CD8-positive, alpha-beta memory T cell (primary cell): Measurements from ENCODE around the gene FAT1. TPM values are rescaled to one million over a fixed set of nuclear protein-coding genes. Genes with fewer than 3 reads are reported as not detected.
"Not testable (repeated sequence)": the region's sequence is repeated elsewhere in the genome, so short reads cannot be mapped to it uniquely, and the experiment has no call there.

Source experiments
- CTCF ChIA-PET: fragments of 350-600 bp; sonication (Branson Sonifier 250); formaldehyde crosslinking; loops from one replicate; lab custom pipeline; 2021; ENCODE audit warnings: antibody characterized with exemption; lab: Charles Lee
- POLR2A ChIA-PET: fragments of 350-600 bp; sonication (Branson Sonifier 250); formaldehyde crosslinking; loops from one replicate; lab custom pipeline; 2021; ENCODE audit warnings: antibody characterized with exemption; lab: Charles Lee
- DNase-seq, 5 donors: peaks; one replicate each; pipeline versions ENCODE4 v3.0.0 to v3.0.0-alpha.2; 2020 to 2022; ENCODE audit warnings: mixed read lengths in 1 of 5
- H3K27ac ChIP-seq: one replicate; pipeline ENCODE4 v1.7.0; 2013; ENCODE audit warnings: low read depth, mild to moderate bottlenecking, low read length, moderate library complexity
- H3K27me3 ChIP-seq: 2 replicates; pipeline ENCODE4 v1.7.0; 2013; ENCODE audit warnings: low read length, mild to moderate bottlenecking; ENCODE audit not compliant: insufficient read depth, poor library complexity, severe bottlenecking
- H3K36me3 ChIP-seq: 2 replicates; pipeline ENCODE4 v1.7.0; 2013; ENCODE audit warnings: mild to moderate bottlenecking, low read length, moderate library complexity; ENCODE audit not compliant: insufficient read depth
- H3K4me1 ChIP-seq: 2 replicates; pipeline ENCODE4 v1.7.0; 2013; ENCODE audit warnings: mild to moderate bottlenecking, low read length, moderate library complexity; ENCODE audit not compliant: insufficient read depth
- H3K4me3 ChIP-seq: 2 replicates; pipeline ENCODE4 v1.7.0; 2013; ENCODE audit warnings: mild to moderate bottlenecking, low read length
- H3K9me3 ChIP-seq: 2 replicates; pipeline ENCODE4 v1.7.0; 2013; ENCODE audit warnings: mild to moderate bottlenecking, low read length
- H3K27ac Mint-ChIP-seq, 8 donors: one replicate each; pipeline ENCODE4 v1.8.0; 2020 to 2021; ENCODE audit warnings: mixed read lengths in 8 of 8, mild to moderate bottlenecking in 6 of 8, inconsistent platforms in 3 of 8, moderate library complexity in 3 of 8
- H3K27me3 Mint-ChIP-seq, 2 donors: one replicate each; pipeline ENCODE4 v1.8.0; 2020 to 2021; ENCODE audit warnings: mixed read lengths in 2 of 2, mild to moderate bottlenecking in 1 of 2, moderate library complexity in 1 of 2
- H3K36me3 Mint-ChIP-seq, 3 donors: one replicate each; pipeline ENCODE4 v1.8.0; 2020 to 2021; ENCODE audit warnings: mixed read lengths in 3 of 3, inconsistent platforms in 1 of 3, mild to moderate bottlenecking in 1 of 3
- H3K4me1 Mint-ChIP-seq, 3 donors: one replicate each; pipeline ENCODE4 v1.8.0; 2020 to 2021; ENCODE audit warnings: mixed read lengths in 3 of 3, inconsistent platforms in 1 of 3, mild to moderate bottlenecking in 1 of 3
- H3K4me3 Mint-ChIP-seq, 7 donors: one replicate each; pipeline ENCODE4 v1.8.0; 2020 to 2021; ENCODE audit warnings: mixed read lengths in 7 of 7, mild to moderate bottlenecking in 6 of 7, moderate library complexity in 4 of 7, inconsistent platforms in 2 of 7
- H3K9me3 Mint-ChIP-seq, 5 donors: one replicate each; pipeline ENCODE4 v1.8.0; 2020 to 2022; ENCODE audit warnings: mixed read lengths in 5 of 5, mild to moderate bottlenecking in 3 of 5, moderate library complexity in 2 of 5, inconsistent platforms in 1 of 5
- polyA plus RNA-seq: library from polyadenylated mRNA; unstranded; fragments of 300-500 nt; fragmentation: Illumina TruSeq; gene quantifications from one replicate; pipeline ENCODE4 v1.2.3, GENCODE V29; 2021
- total RNA-seq, 2 experiments: library from RNA; stranded (reverse); gene quantifications; one replicate each; pipeline ENCODE4 v1.2.3, GENCODE V29; 2021

The FAT1 gene
- total and polyA plus RNA-seq, 3 experiments from 2014 or later: not detected

- H3K9me3 ChIP-seq: no peaks in the 10 kb centered on the region
- H3K27me3 ChIP-seq: no peaks in the 10 kb centered on the region
- no peaks in the 10 kb centered on the region for H3K4me1 ChIP-seq
- ChIA-PET POLR2A (no interaction called here), CTCF (no interaction called here)
- DNase-seq: no peak
- H3K4me3 Mint-ChIP-seq: no peak overlapping the region
- H3K27ac Mint-ChIP-seq: no peak overlapping the region
- H3K36me3 ChIP-seq: no peaks in the 10 kb centered on the region
- peaks cover 0 to 3% of the 10 kb centered on the region in 2 donors for H3K27me3 Mint-ChIP-seq
- H3K27ac ChIP-seq: no peak overlapping the region
- H3K36me3 Mint-ChIP-seq: no peaks in the 10 kb centered on the region
- H3K4me3 ChIP-seq: no peak overlapping the region
- no peaks in the 10 kb centered on the region for H3K4me1 Mint-ChIP-seq
- peaks cover 0 to 2% (median 0%) of the 10 kb centered on the region in 5 donors for H3K9me3 Mint-ChIP-seq
Observed at GRCh38 chr4:186669735-186670134, 53.9 kb downstream of the FAT1 start.

GRCh38 chr4:186669159-186669731 lies 54.4 kb downstream of the FAT1 start:
- no peak overlapping the region for H3K27ac Mint-ChIP-seq
- Histone ChIP-seq H3K27ac (no peak overlapping the region), H3K27me3 (no peaks in the 10 kb centered on the region), H3K4me3 (no peak overlapping the region), H3K4me1 (no peaks in the 10 kb centered on the region), H3K9me3 (no peaks in the 10 kb centered on the region), H3K36me3 (no peaks in the 10 kb centered on the region)
- DNase-seq: no peak
- H3K4me1 Mint-ChIP-seq: no peaks in the 10 kb centered on the region
- H3K36me3 Mint-ChIP-seq: no peaks in the 10 kb centered on the region
- peaks cover 0 to 3% of the 10 kb centered on the region in 2 donors for H3K27me3 Mint-ChIP-seq
- peaks cover 0 to 2% (median 0%) of the 10 kb centered on the region in 5 donors for H3K9me3 Mint-ChIP-seq
- POLR2A ChIA-PET: no interaction called here
- CTCF ChIA-PET: no interaction called here
- H3K4me3 Mint-ChIP-seq: no peak overlapping the region

GRCh38 chr4:186666750-186667149 lies 56.9 kb downstream of the FAT1 start:
- Histone ChIP-seq H3K4me1 (no peaks in the 10 kb centered on the region), H3K4me3 (no peak overlapping the region)
- POLR2A ChIA-PET: no interaction called here

GRCh38 chr4:186666252-186666651 lies 57.4 kb downstream of the FAT1 start:
- Histone ChIP-seq H3K4me1 (no peaks in the 10 kb centered on the region), H3K27ac (no peak overlapping the region), H3K9me3 (no peaks in the 10 kb centered on the region), H3K27me3 (no peaks in the 10 kb centered on the region), H3K36me3 (no peaks in the 10 kb centered on the region), H3K4me3 (no peak overlapping the region)
- H3K27me3 Mint-ChIP-seq: peaks cover 0 to 3% of the 10 kb centered on the region in 2 donors
- POLR2A ChIA-PET: no interaction called here
- peaks cover 0 to 2% (median 0%) of the 10 kb centered on the region in 5 donors for H3K9me3 Mint-ChIP-seq
- no peaks in the 10 kb centered on the region for H3K4me1 Mint-ChIP-seq
- no peak for DNase-seq
- H3K27ac Mint-ChIP-seq: no peak overlapping the region
- no peaks in the 10 kb centered on the region for H3K36me3 Mint-ChIP-seq
- no peak overlapping the region for H3K4me3 Mint-ChIP-seq
- CTCF ChIA-PET: no interaction called here

More at GRCh38 chr4:186666750-186667149, 56.9 kb downstream of the FAT1 start:
- Histone ChIP-seq H3K9me3 (no peaks in the 10 kb centered on the region), H3K27ac (no peak overlapping the region), H3K27me3 (no peaks in the 10 kb centered on the region), H3K36me3 (no peaks in the 10 kb centered on the region)
- no peak overlapping the region for H3K4me3 Mint-ChIP-seq
- H3K9me3 Mint-ChIP-seq: peaks cover 0 to 2% (median 0%) of the 10 kb centered on the region in 5 donors
- peaks cover 0 to 3% of the 10 kb centered on the region in 2 donors for H3K27me3 Mint-ChIP-seq
- CTCF ChIA-PET: no interaction called here
- no peaks in the 10 kb centered on the region for H3K36me3 Mint-ChIP-seq
- no peaks in the 10 kb centered on the region for H3K4me1 Mint-ChIP-seq
- DNase-seq: no peak
- no peak overlapping the region for H3K27ac Mint-ChIP-seq

GRCh38 chr4:186660403-186660802 lies 63.3 kb downstream of the FAT1 start:
- no peaks in the 10 kb centered on the region for H3K4me1 Mint-ChIP-seq
- peaks cover 0 to 2% (median 0%) of the 10 kb centered on the region in 5 donors for H3K9me3 Mint-ChIP-seq
- ChIA-PET CTCF (no interaction called here), POLR2A (no interaction called here)
- Histone ChIP-seq H3K4me1 (no peaks in the 10 kb centered on the region), H3K4me3 (no peak overlapping the region), H3K27me3 (no peaks in the 10 kb centered on the region), H3K36me3 (no peaks in the 10 kb centered on the region), H3K9me3 (no peaks in the 10 kb centered on the region), H3K27ac (no peak overlapping the region)
- H3K27ac Mint-ChIP-seq: no peak overlapping the region
- no peak for DNase-seq
- peaks cover 0 to 1% of the 10 kb centered on the region in 2 donors for H3K27me3 Mint-ChIP-seq
- no peaks in the 10 kb centered on the region for H3K36me3 Mint-ChIP-seq
- H3K4me3 Mint-ChIP-seq: no peak overlapping the region

- Histone ChIP-seq H3K36me3 (no peaks in the 10 kb centered on the region), H3K4me3 (no peak overlapping the region), H3K4me1 (no peaks in the 10 kb centered on the region), H3K27me3 (no peaks in the 10 kb centered on the region), H3K27ac (no peak overlapping the region), H3K9me3 (no peaks in the 10 kb centered on the region)
- Mint-ChIP-seq H3K4me3 (no peak overlapping the region), H3K4me1 (no peaks in the 10 kb centered on the region), H3K36me3 (no peaks in the 10 kb centered on the region), H3K9me3 (peaks cover 0 to 2% (median 0%) of the 10 kb centered on the region in 5 donors), H3K27me3 (peaks cover 0 to 1% of the 10 kb centered on the region in 2 donors), H3K27ac (no peak overlapping the region)
- POLR2A ChIA-PET: no interaction called here
- no peak for DNase-seq
- CTCF ChIA-PET: no interaction called here
Observed at GRCh38 chr4:186659935-186660334, 63.7 kb downstream of the FAT1 start.

- H3K27ac Mint-ChIP-seq, CTCF ChIA-PET, DNase-seq, H3K27me3 ChIP-seq, POLR2A ChIA-PET, H3K27ac ChIP-seq, H3K27me3 Mint-ChIP-seq, H3K9me3 ChIP-seq, H3K4me1 ChIP-seq, H3K9me3 Mint-ChIP-seq, H3K4me3 ChIP-seq, H3K36me3 Mint-ChIP-seq, H3K4me1 Mint-ChIP-seq, H3K36me3 ChIP-seq, H3K4me3 Mint-ChIP-seq: not testable (repeated sequence)
Observed at GRCh38 chr4:186659456-186659855, 64.2 kb downstream of the FAT1 start.

- H3K9me3 ChIP-seq: no peaks in the 10 kb centered on the region
- H3K4me1 ChIP-seq: no peaks in the 10 kb centered on the region
- no peaks in the 10 kb centered on the region for H3K4me1 Mint-ChIP-seq
- POLR2A ChIA-PET: no interaction called here
- H3K27ac ChIP-seq: no peak overlapping the region
- no peak for DNase-seq
- H3K27me3 ChIP-seq: no peaks in the 10 kb centered on the region
- H3K4me3 ChIP-seq: no peak overlapping the region
- peaks cover 0 to 4% of the 10 kb centered on the region in 2 donors for H3K27me3 Mint-ChIP-seq
- CTCF ChIA-PET: no interaction called here
- H3K36me3 Mint-ChIP-seq: no peaks in the 10 kb centered on the region
- peaks cover 0 to 2% (median 0%) of the 10 kb centered on the region in 5 donors for H3K9me3 Mint-ChIP-seq
- H3K4me3 Mint-ChIP-seq: no peak overlapping the region
- H3K27ac Mint-ChIP-seq: no peak overlapping the region
- H3K36me3 ChIP-seq: no peaks in the 10 kb centered on the region
Observed at GRCh38 chr4:186658657-186659056, 65.0 kb downstream of the FAT1 start.
